ENCODE measurements around the gene FOXR1.
A peak's percentile ranks its signal among the peaks of the same experiment; 100 is the strongest.

FOXR1 gene

GRCh38 chr11:119025978-119026766, 54.6 kb downstream of the FOXR1 start:
- DNase-seq (no peak), ATAC-seq (no peak)
- peak overlapping the region in 1 of 2 donors; percentile 83 for H3K27ac Mint-ChIP-seq
- H3K9me3 Mint-ChIP-seq, result no peaks in the 10 kb centered on the region
- peaks cover 86% of the 10 kb centered on the region for H3K4me1 Mint-ChIP-seq
- H3K4me3 Mint-ChIP-seq, result no peak overlapping the region
- no peaks in the 10 kb centered on the region for H3K27me3 Mint-ChIP-seq

- no peak for ATAC-seq
- H3K4me1 Mint-ChIP-seq, result peaks cover 78% of the 10 kb centered on the region
These were observed 55.4 kb downstream of the FOXR1 start for GRCh38 chr11:119026970-119027369.

GRCh38 chr11:119027561-119028345, 56.2 kb downstream of the FOXR1 start:
- peaks cover 72% of the 10 kb centered on the region for H3K4me1 Mint-ChIP-seq
- H3K9me3 Mint-ChIP-seq, result no peaks in the 10 kb centered on the region
- H3K27me3 Mint-ChIP-seq, result no peaks in the 10 kb centered on the region
- H3K27ac Mint-ChIP-seq, result no peak overlapping the region
- ATAC-seq, result no peak
- no peak for DNase-seq
- H3K4me3 Mint-ChIP-seq, result peak overlapping the region in 1 of 2 donors; percentile 14

More at GRCh38 chr11:119026970-119027369, 55.4 kb downstream of the FOXR1 start:
- no peak for DNase-seq
- no peak overlapping the region for H3K4me3 Mint-ChIP-seq
- H3K27me3 Mint-ChIP-seq, result no peaks in the 10 kb centered on the region
- H3K9me3 Mint-ChIP-seq, result no peaks in the 10 kb centered on the region
- H3K27ac Mint-ChIP-seq, result no peak overlapping the region

GRCh38 chr11:119028346-119029068, 56.9 kb downstream of the FOXR1 start:
- ATAC-seq (no peak), DNase-seq (no peak)
- H3K4me1 Mint-ChIP-seq, result peaks cover 65% of the 10 kb centered on the region
- H3K9me3 Mint-ChIP-seq, result no peaks in the 10 kb centered on the region
- H3K27ac Mint-ChIP-seq, result peak overlapping the region in 1 of 2 donors; percentile 23
- H3K4me3 Mint-ChIP-seq, result peak overlapping the region; percentile 77 to 91
- no peaks in the 10 kb centered on the region for H3K27me3 Mint-ChIP-seq

GRCh38 chr11:119029069-119029339, 57.4 kb downstream of the FOXR1 start:
- DNase-seq, result no peak
- Mint-ChIP-seq H3K9me3 (no peaks in the 10 kb centered on the region), H3K4me3 (peak overlapping the region; percentile 77 to 91), H3K4me1 (peaks cover 61% of the 10 kb centered on the region), H3K27ac (peak overlapping the region in 1 of 2 donors; percentile 23), H3K27me3 (no peaks in the 10 kb centered on the region)
- ATAC-seq, result no peak

DNA sequence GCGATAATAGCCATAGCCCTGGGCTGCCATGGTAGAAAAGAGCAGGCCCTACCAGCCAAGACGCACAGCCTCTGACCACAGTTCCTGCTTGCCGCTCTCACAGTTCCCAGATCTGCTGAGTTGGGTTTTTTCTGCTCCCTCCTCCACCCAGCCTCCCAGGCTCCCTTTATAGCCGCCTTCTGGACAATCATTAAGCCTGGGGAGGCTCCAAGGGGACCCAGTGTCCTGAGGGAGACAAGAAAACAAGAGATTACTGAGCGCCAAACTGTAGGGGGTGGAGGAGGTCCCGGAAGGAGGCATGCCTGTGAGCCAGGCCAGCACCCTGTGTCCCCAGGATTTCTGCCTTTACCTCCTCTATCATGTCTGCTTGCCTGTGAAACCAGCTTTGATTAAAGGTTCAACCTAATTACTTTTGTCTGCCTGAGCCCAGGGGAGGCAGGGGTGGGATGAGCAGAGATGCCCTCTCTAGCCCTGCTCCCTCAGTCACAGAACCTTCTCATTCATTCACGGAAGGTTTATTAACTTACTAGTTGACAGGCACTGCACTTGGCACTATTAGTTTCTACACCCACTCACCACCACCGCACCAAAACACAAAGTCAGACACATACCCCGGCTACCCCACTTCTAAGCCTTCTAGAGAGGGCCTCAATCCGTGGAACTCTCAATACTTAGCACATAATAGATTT, 57.9 kb downstream of the FOXR1 start:
- Mint-ChIP-seq H3K4me3 (peak overlapping the region; percentile 77 to 91), H3K27ac (peak overlapping the region; percentile 23 to 66), H3K27me3 (no peaks in the 10 kb centered on the region), H3K4me1 (peaks cover 56% of the 10 kb centered on the region), H3K9me3 (no peaks in the 10 kb centered on the region)
- DNase-seq (peak; percentile 58 to 61), ATAC-seq (peak; percentile 73)

GRCh38 chr11:119030029-119030328, 58.4 kb downstream of the FOXR1 start:
- H3K4me1 Mint-ChIP-seq, result peaks cover 51% of the 10 kb centered on the region
- no peaks in the 10 kb centered on the region for H3K27me3 Mint-ChIP-seq
- peak overlapping the region; percentile 23 to 66 for H3K27ac Mint-ChIP-seq
- ATAC-seq, result peak; percentile 68
- no peaks in the 10 kb centered on the region for H3K9me3 Mint-ChIP-seq
- DNase-seq, result peak in 1 of 2 donors; percentile 56
- peak overlapping the region; percentile 77 to 91 for H3K4me3 Mint-ChIP-seq

DNA sequence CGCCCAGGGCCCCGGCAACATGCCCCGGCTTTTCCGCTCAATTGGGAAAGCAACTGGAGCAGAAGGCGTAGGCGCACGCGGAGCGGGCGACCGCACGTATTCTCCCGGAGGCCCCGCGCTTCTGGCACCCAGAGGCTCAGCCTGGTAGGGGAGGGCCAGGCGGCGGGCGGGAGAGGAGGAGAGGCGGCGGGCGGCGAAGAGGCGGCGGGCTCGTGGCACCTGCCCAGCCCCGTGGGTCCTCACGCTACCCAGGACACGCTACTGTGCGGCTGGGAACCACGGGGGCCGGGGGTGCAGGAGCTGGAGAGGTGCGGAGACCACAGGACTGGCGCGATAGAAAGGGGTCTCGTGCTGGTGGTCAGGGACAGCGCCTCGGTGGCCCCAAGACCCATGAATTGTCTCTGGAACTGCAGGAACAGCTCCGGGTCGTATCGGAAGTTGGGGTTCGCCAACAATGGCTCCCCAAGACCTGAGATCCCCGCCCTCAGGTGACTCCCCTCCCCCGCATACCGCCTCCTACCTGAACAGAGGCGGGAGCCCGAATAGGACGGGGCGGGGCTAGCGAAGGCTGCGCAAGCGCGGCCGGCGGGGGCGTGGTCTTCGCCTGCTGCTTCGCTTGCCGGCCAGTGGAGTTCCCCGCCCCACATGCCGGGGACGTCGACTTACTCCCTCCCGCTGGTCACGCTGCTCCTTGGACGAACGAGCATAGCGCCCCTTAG, 58.9 kb downstream of the FOXR1 start, which contains the start of gene SLC37A4:
SLC37A4 (minus strand) TSS at position 549 of the 719 bp plus-strand sequence.
- Mint-ChIP-seq H3K4me1 (peaks cover 46% of the 10 kb centered on the region), H3K4me3 (peak within 1 kb of the TSS; percentile 77 to 91), H3K27me3 (no peaks in the 10 kb centered on the region), H3K9me3 (no peaks in the 10 kb centered on the region), H3K27ac (peak within 1 kb of the TSS; percentile 42 to 66)
- ATAC-seq, result peak; percentile 85
- DNase-seq, result peak; percentile 99
